Naive thymus-derived CD4-positive, alpha-beta T cell (primary cell): ENCODE data around the gene PHF12. TPM values are rescaled to one million over a fixed set of nuclear protein-coding genes. Genes with fewer than 3 reads are reported as not detected.

Experiments
- ATAC-seq: fragments of 150-1000 bp; cut with Tn5 transposase; 2 replicates; pipeline ENCODE4 v1.10.0; 2021; ENCODE audit warnings: mild to moderate bottlenecking, moderate library complexity
- CTCF ChIA-PET: fragments of 350-600 bp; sonication (Branson Sonifier 250); formaldehyde crosslinking; loops from one replicate; lab custom pipeline; 2021; ENCODE audit warnings: antibody characterized with exemption; lab: Charles Lee
- POLR2A ChIA-PET: fragments of 350-600 bp; sonication (Branson Sonifier 250); formaldehyde crosslinking; loops from one replicate; lab custom pipeline; 2021; ENCODE audit warnings: antibody characterized with exemption, inconsistent platforms; lab: Charles Lee
- DNase-seq, 9 donors: peaks; one replicate each; pipeline versions ENCODE4 v3.0.0 to v3.0.0-alpha.2; 2020 to 2022; ENCODE audit warnings: mixed read lengths in 1 of 9
- H3K27ac ChIP-seq: one replicate; pipeline ENCODE4 v1.7.0; 2013; ENCODE audit warnings: mild to moderate bottlenecking, low read depth, low read length, moderate library complexity
- H3K27me3 ChIP-seq, 2 donors: one replicate each; pipeline ENCODE4 v1.7.0; 2013; ENCODE audit warnings: low read length in 2 of 2, mild to moderate bottlenecking in 2 of 2, moderate library complexity in 2 of 2; ENCODE audit not compliant: control insufficient read depth in 2 of 2, insufficient read depth in 2 of 2
- H3K36me3 ChIP-seq, 3 experiments: 1 replicate in 2 of 3; 2 replicates in 1 of 3; pipeline ENCODE4 v1.7.0; 2013; ENCODE audit warnings: low read length in 3 of 3, mild to moderate bottlenecking in 3 of 3, moderate library complexity in 1 of 3; ENCODE audit not compliant: insufficient read depth in 3 of 3, control insufficient read depth in 2 of 3
- H3K4me1 ChIP-seq, 2 donors: one replicate each; pipeline ENCODE4 v1.7.0; 2013; ENCODE audit warnings: low read length in 2 of 2, mild to moderate bottlenecking in 2 of 2, moderate library complexity in 1 of 2; ENCODE audit not compliant: control insufficient read depth in 2 of 2, insufficient read depth in 2 of 2
- H3K4me3 ChIP-seq: 2 replicates; pipeline ENCODE4 v1.7.0; 2013; ENCODE audit warnings: mild to moderate bottlenecking, low read length
- H3K9me3 ChIP-seq, 3 experiments: 1 replicate in 2 of 3; 2 replicates in 1 of 3; pipeline ENCODE4 v1.7.0; 2013; ENCODE audit warnings: low read length in 3 of 3; ENCODE audit not compliant: control insufficient read depth in 2 of 3
- H3K27ac Mint-ChIP-seq, 9 donors: one replicate each; pipeline ENCODE4 v1.8.0; 2020 to 2022; ENCODE audit warnings: mixed read lengths in 9 of 9, mild to moderate bottlenecking in 8 of 9, moderate library complexity in 5 of 9, inconsistent platforms in 2 of 9
- H3K27me3 Mint-ChIP-seq, 5 donors: one replicate each; pipeline ENCODE4 v1.8.0; 2021 to 2022; ENCODE audit warnings: mixed read lengths in 5 of 5, mild to moderate bottlenecking in 1 of 5
- H3K36me3 Mint-ChIP-seq, 5 donors: one replicate each; pipeline ENCODE4 v1.8.0; 2020 to 2022; ENCODE audit warnings: mixed read lengths in 5 of 5, mild to moderate bottlenecking in 3 of 5, inconsistent platforms in 1 of 5
- H3K4me1 Mint-ChIP-seq, 7 donors: one replicate each; pipeline ENCODE4 v1.8.0; 2020 to 2022; ENCODE audit warnings: mixed read lengths in 7 of 7, mild to moderate bottlenecking in 3 of 7, inconsistent platforms in 1 of 7
- H3K4me3 Mint-ChIP-seq, 10 donors: one replicate each; pipeline ENCODE4 v1.8.0; 2020 to 2022; ENCODE audit warnings: mild to moderate bottlenecking in 10 of 10, mixed read lengths in 10 of 10, moderate library complexity in 6 of 10, inconsistent platforms in 2 of 10
- H3K9me3 Mint-ChIP-seq, 11 donors: one replicate each; pipeline ENCODE4 v1.8.0; 2020 to 2022; ENCODE audit warnings: mixed read lengths in 11 of 11, mild to moderate bottlenecking in 4 of 11, inconsistent platforms in 1 of 11, moderate library complexity in 1 of 11
- intact Hi-C, 2 donors: fragments of 100-400 bp; cut with micrococcal nuclease; formaldehyde crosslinking; loops; one replicate each; pipeline ENCODE4 v1.15.1; 2023
- polyA plus RNA-seq, 2 donors: library from polyadenylated mRNA; unstranded; fragments of 300-500 nt; fragmentation: Illumina TruSeq; gene quantifications; one replicate each; pipeline ENCODE4 v1.2.3, GENCODE V29; 2021
- total RNA-seq, 6 experiments: library from RNA in 5 of 6; stranded (reverse) in 5 of 6; gene quantifications; 1 replicate in 5 of 6; 2 replicates in 1 of 6; pipeline ENCODE4 v1.2.3 and lab custom pipeline; 2021 to 2026

Gene PHF12
- total and polyA plus RNA-seq, 7 experiments from 2014 or later, result 6.2 to 162 (median 129) TPM

DNA sequence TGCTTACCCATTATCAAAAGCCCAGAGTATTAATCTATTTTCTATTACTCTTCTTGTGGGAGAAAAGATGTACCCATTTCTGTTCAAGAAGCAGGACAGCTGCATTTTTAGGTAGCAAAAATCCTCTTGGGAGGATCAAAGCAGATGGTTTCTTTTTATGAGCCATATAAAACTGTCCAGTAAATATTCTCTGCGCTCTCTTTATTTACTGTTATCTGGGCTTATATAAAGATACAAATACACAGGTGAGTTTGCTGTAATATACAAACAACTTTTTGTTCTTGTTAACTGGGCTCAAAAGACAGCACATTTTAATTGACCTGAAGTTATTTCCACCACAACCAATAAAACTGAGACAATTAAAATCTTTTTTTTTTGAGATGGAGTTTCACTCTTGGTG lies 10.1 kb downstream of the PHF12 start:
- CTCF ChIA-PET, result no interaction called here
- no peak overlapping the region for H3K4me3 ChIP-seq
- H3K27ac ChIP-seq, result no peak overlapping the region
- H3K36me3 ChIP-seq, result peaks cover 0 to 11% (median 10%) of the 10 kb centered on the region in 3 experiments
- no peaks in the 10 kb centered on the region for H3K9me3 ChIP-seq
- no peaks in the 10 kb centered on the region for H3K27me3 ChIP-seq
- H3K4me1 ChIP-seq, result peaks cover 37 to 49% of the 10 kb centered on the region in 2 donors
- H3K4me1 Mint-ChIP-seq, result peaks cover 63 to 97% (median 87%) of the 10 kb centered on the region in 7 donors
- intact Hi-C loops, result loop anchor here in 1 of 2 donors (2.0 kb wide), 1 partner anchor 14 kb away; no protein-coding TSS in a partner anchor
- POLR2A ChIA-PET, result interaction anchor here (0.8 to 12.6 kb wide), 4 partner anchors 10 to 188 kb away, joined by 4 to 107 read pairs (median 4); partner anchors contain the start of gene PHF12
- H3K9me3 Mint-ChIP-seq, result no peaks in the 10 kb centered on the region
- H3K36me3 Mint-ChIP-seq, result peaks cover 0 to 23% (median 3%) of the 10 kb centered on the region in 5 donors
- peak overlapping the region in 1 of 10 donors; percentile 35 for H3K4me3 Mint-ChIP-seq
- ATAC-seq (no peak), DNase-seq (no peak)
- peak overlapping the region in 2 of 9 donors; percentile 5 to 67 for H3K27ac Mint-ChIP-seq
- H3K27me3 Mint-ChIP-seq, result no peaks in the 10 kb centered on the region

- H3K36me3 Mint-ChIP-seq, result peaks cover 0 to 22% (median 3%) of the 10 kb centered on the region in 5 donors
- DNase-seq (no peak), ATAC-seq (no peak)
- no peaks in the 10 kb centered on the region for H3K27me3 Mint-ChIP-seq
- peaks cover 34 to 44% of the 10 kb centered on the region in 2 donors for H3K4me1 ChIP-seq
- ChIA-PET CTCF (interaction anchor here (2.0 kb wide), 1 partner anchor 11 kb away, joined by 4 read pairs; no protein-coding TSS in a partner anchor), POLR2A (interaction anchor here (0.8 to 12.6 kb wide), 4 partner anchors 10 to 188 kb away, joined by 4 to 107 read pairs (median 5); partner anchors contain the start of genes ERAL1 and PHF12)
- intact Hi-C loops, result loop anchor here in 1 of 2 donors (1.0 to 2.0 kb wide), 2 partner anchors 8 to 14 kb away; no protein-coding TSS in a partner anchor
- H3K9me3 ChIP-seq, result no peaks in the 10 kb centered on the region
- peaks cover 0 to 11% (median 10%) of the 10 kb centered on the region in 3 experiments for H3K36me3 ChIP-seq
- peaks cover 62 to 97% (median 87%) of the 10 kb centered on the region in 7 donors for H3K4me1 Mint-ChIP-seq
- H3K27me3 ChIP-seq, result no peaks in the 10 kb centered on the region
- no peak overlapping the region for H3K4me3 ChIP-seq
- peak overlapping the region in 7 of 9 donors; percentile 6 to 69 (median 36) for H3K27ac Mint-ChIP-seq
- H3K9me3 Mint-ChIP-seq, result no peaks in the 10 kb centered on the region
- peak overlapping the region; percentile 4 for H3K27ac ChIP-seq
- H3K4me3 Mint-ChIP-seq, result peak overlapping the region in 9 of 10 donors; percentile 32 to 65 (median 51)
Observed at GRCh38 chr17:28940675-28941074, 10.6 kb downstream of the PHF12 start.

- H3K9me3 Mint-ChIP-seq, result no peaks in the 10 kb centered on the region
- Histone ChIP-seq H3K9me3 (no peaks in the 10 kb centered on the region), H3K27me3 (no peaks in the 10 kb centered on the region), H3K36me3 (peaks cover 0 to 11% (median 8%) of the 10 kb centered on the region in 3 experiments), H3K4me3 (no peak overlapping the region), H3K27ac (no peak overlapping the region), H3K4me1 (peaks cover 28 to 41% of the 10 kb centered on the region in 2 donors)
- H3K27ac Mint-ChIP-seq, result peak overlapping the region in 8 of 9 donors; percentile 6 to 77 (median 53)
- H3K27me3 Mint-ChIP-seq, result no peaks in the 10 kb centered on the region
- intact Hi-C loops, result loop anchor here in 1 of 2 donors (1.0 to 2.0 kb wide), 2 partner anchors 8 to 13 kb away; no protein-coding TSS in a partner anchor
- no peak for DNase-seq
- POLR2A ChIA-PET, result interaction anchor here (1.0 to 12.6 kb wide), 4 partner anchors 11 to 85 kb away, joined by 3 to 107 read pairs (median 5); partner anchors contain the start of genes ERAL1 and PHF12
- H3K36me3 Mint-ChIP-seq, result peaks cover 0 to 20% (median 3%) of the 10 kb centered on the region in 5 donors
- H3K4me3 Mint-ChIP-seq, result peak overlapping the region; percentile 30 to 65 (median 47)
- peak; percentile 38 for ATAC-seq
- CTCF ChIA-PET, result interaction anchor here (2.0 kb wide), 1 partner anchor 10 kb away, joined by 4 read pairs; no protein-coding TSS in a partner anchor
- peaks cover 61 to 97% (median 86%) of the 10 kb centered on the region in 7 donors for H3K4me1 Mint-ChIP-seq
Observed at GRCh38 chr17:28940142-28940541, 11.2 kb downstream of the PHF12 start.

- Histone ChIP-seq H3K36me3 (peaks cover 0 to 2% (median 2%) of the 10 kb centered on the region in 3 experiments), H3K4me3 (no peak overlapping the region), H3K27me3 (no peaks in the 10 kb centered on the region), H3K4me1 (peaks cover 20 to 40% of the 10 kb centered on the region in 2 donors), H3K9me3 (no peaks in the 10 kb centered on the region), H3K27ac (no peak overlapping the region)
- CTCF ChIA-PET, result interaction anchor here (0.6 to 1.7 kb wide), 2 partner anchors 8 to 21 kb away, joined by 3 read pairs; no protein-coding TSS in a partner anchor
- Mint-ChIP-seq H3K27me3 (no peaks in the 10 kb centered on the region), H3K4me3 (peak overlapping the region in 4 of 10 donors; percentile 16 to 65 (median 41)), H3K9me3 (no peaks in the 10 kb centered on the region), H3K36me3 (peaks cover 0 to 21% (median 3%) of the 10 kb centered on the region in 5 donors), H3K27ac (peak overlapping the region in 8 of 9 donors; percentile 32 to 86 (median 59)), H3K4me1 (peaks cover 65 to 94% (median 83%) of the 10 kb centered on the region in 7 donors)
- POLR2A ChIA-PET, result interaction anchor here (0.6 to 12.6 kb wide), 8 partner anchors 9 to 319 kb away, joined by 3 to 107 read pairs (median 6); partner anchors contain the start of genes FAM222B, FLOT2 and PHF12
- no peak for DNase-seq
- intact Hi-C loops, result no loop called here
- ATAC-seq, result no peak
Observed at GRCh38 chr17:28938552-28938951, 12.8 kb downstream of the PHF12 start.

DNA sequence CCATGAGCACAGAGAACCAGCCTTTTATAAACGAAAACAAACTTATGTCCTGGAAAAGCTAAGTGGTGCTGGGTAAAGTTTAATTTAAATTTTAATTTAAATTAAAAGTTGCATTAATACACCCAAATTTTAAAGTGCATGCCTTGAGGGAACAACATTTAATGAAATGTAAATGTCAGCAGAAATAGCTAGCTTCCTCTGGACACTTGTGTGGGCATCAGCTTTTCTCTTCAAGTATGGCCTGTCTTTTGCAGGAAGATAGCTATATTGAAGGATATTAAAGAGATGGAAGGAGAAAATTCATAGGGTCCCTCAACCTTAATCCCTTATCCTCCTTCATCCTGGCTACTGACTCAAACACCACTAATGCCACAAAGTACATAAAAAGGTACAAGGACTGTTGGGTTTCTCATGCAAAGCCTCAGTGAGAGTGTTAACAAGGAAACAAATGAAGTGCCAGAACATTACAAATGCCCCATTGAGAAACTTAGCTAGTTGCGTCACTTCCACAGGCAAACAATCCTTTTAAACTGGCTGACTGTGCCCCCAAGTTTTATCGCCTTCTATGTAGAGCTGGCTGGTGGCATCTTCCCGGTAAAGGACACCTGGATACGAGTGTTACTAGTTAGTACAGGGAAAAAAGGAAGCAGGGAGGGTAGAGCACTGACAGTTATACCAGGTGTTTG lies 14.1 kb downstream of the PHF12 start:
- POLR2A ChIA-PET, result interaction anchor here (0.7 to 12.6 kb wide), 8 partner anchors 9 to 846 kb away, joined by 3 to 107 read pairs (median 4); partner anchors contain the start of genes FLOT2 and PHF12
- Histone ChIP-seq H3K4me1 (peaks cover 20 to 41% of the 10 kb centered on the region in 2 donors), H3K36me3 (no peaks in the 10 kb centered on the region)

More for the DNA sequence above, 14.1 kb downstream of the PHF12 start:
- H3K36me3 Mint-ChIP-seq, result peaks cover 0 to 19% (median 3%) of the 10 kb centered on the region in 5 donors
- ATAC-seq, result peak; percentile 8
- intact Hi-C loops, result no loop called here
- CTCF ChIA-PET, result interaction anchor here (0.6 to 1.5 kb wide), 4 partner anchors 19 to 180 kb away, joined by 3 to 5 read pairs (median 3); no protein-coding TSS in a partner anchor
- Histone ChIP-seq H3K27me3 (no peaks in the 10 kb centered on the region), H3K27ac (no peak overlapping the region), H3K4me3 (no peak overlapping the region), H3K9me3 (no peaks in the 10 kb centered on the region)
- H3K4me3 Mint-ChIP-seq, result peak overlapping the region in 1 of 10 donors; percentile 36
- DNase-seq, result no peak
- H3K27me3 Mint-ChIP-seq, result no peaks in the 10 kb centered on the region
- no peaks in the 10 kb centered on the region for H3K9me3 Mint-ChIP-seq
- peak overlapping the region in 6 of 9 donors; percentile 32 to 79 (median 71) for H3K27ac Mint-ChIP-seq
- peaks cover 63 to 95% (median 88%) of the 10 kb centered on the region in 7 donors for H3K4me1 Mint-ChIP-seq
